Esophagus muscularis mucosa (tissue), 4 donors: ENCODE results near the gene TXNRD2. TPM values are rescaled to one million over a fixed set of nuclear protein-coding genes. Genes with fewer than 3 reads are reported as not detected.

Experiments used
- DNase-seq: peaks from one replicate; pipeline ENCODE4 v3.0.0-alpha.2; 2017; ENCODE audit errors: extremely low spot score
- H3K27ac ChIP-seq, 4 donors: fragments of 200-600 bp; sonication (generic); replicated peaks in 1 of 4; 1 replicate in 3 of 4; 2 replicates in 1 of 4; pipeline ENCODE4 v1.5.1; 2016 to 2019; ENCODE audit warnings: mild to moderate bottlenecking in 1 of 4
- H3K27me3 ChIP-seq, 4 donors: fragments of 200-600 bp; sonication (generic); one replicate each; pipeline versions ENCODE4 v1.5.1 to v1.6.0; 2016 to 2019
- H3K36me3 ChIP-seq, 4 donors: fragments of 200-600 bp; sonication (generic); one replicate each; pipeline ENCODE4 v1.5.1; 2016 to 2019
- H3K4me1 ChIP-seq, 4 donors: fragments of 200-600 bp; sonication (generic); one replicate each; pipeline ENCODE4 v1.5.1; 2016 to 2019
- H3K4me3 ChIP-seq, 4 donors: fragments of 200-600 bp; sonication (generic); 1 replicate in 2 of 4; 2 replicates in 2 of 4; pipeline ENCODE4 v1.5.1; 2016 to 2019; ENCODE audit warnings: mild to moderate bottlenecking in 4 of 4, moderate library complexity in 1 of 4
- H3K9me3 ChIP-seq, 4 donors: fragments of 200-600 bp; sonication (generic); 1 replicate in 3 of 4; 2 replicates in 1 of 4; pipeline ENCODE4 v1.5.1; 2016 to 2019
- EP300 ChIP-seq: sonication (generic); formaldehyde crosslinking; IDR thresholded peaks from one replicate; pipeline ENCODE4 v1.6.1; 2017; ENCODE audit warnings: antibody characterized with exemption
- POLR2A ChIP-seq: fragments of 450-650 bp; IDR thresholded peaks from one replicate; pipeline ENCODE4 v1.6.1; 2017; ENCODE audit warnings: antibody characterized with exemption, moderate library complexity, mild to moderate bottlenecking, low read depth
- POLR2AphosphoS5 ChIP-seq, 2 donors: sonication (generic); formaldehyde crosslinking; IDR thresholded peaks; one replicate each; pipeline ENCODE4 v1.6.1; 2017; ENCODE audit warnings: antibody characterized with exemption in 2 of 2
- WGBS: methylation state at CpG from one replicate; pipeline ENCODE4 v1.1.5; 2018; 5-methylcytosine and 5-hydroxymethylcytosine counted together
- intact Hi-C: fragments of 100-400 bp; cut with DNase I; formaldehyde crosslinking; loops from one replicate; pipeline ENCODE4 v1.15.1; 2023
- total RNA-seq, 4 donors: library from RNA; depleted of rRNA; stranded (reverse); fragments of >200 nt; gene quantifications; one replicate each; pipeline versions ENCODE4 v1.1.0 to v1.2.1, GENCODE V29; 2016
- TF ChIP-seq, protein P1 (sequence below), 3 experiments: fragments of 200-600 bp in 2 of 3; fragments of 450-650 bp in 1 of 3; sonication (generic) in 2 of 3; IDR thresholded peaks; one replicate each; pipeline ENCODE4 v1.5.1; 2017 to 2019; ENCODE audit warnings: antibody characterized with exemption in 3 of 3, mild to moderate bottlenecking in 2 of 3, moderate library complexity in 1 of 3

Gene TXNRD2
- total RNA-seq, 4 donors from 2014 or later = 12.9 to 27.2 (median 23.9) TPM

DNA sequence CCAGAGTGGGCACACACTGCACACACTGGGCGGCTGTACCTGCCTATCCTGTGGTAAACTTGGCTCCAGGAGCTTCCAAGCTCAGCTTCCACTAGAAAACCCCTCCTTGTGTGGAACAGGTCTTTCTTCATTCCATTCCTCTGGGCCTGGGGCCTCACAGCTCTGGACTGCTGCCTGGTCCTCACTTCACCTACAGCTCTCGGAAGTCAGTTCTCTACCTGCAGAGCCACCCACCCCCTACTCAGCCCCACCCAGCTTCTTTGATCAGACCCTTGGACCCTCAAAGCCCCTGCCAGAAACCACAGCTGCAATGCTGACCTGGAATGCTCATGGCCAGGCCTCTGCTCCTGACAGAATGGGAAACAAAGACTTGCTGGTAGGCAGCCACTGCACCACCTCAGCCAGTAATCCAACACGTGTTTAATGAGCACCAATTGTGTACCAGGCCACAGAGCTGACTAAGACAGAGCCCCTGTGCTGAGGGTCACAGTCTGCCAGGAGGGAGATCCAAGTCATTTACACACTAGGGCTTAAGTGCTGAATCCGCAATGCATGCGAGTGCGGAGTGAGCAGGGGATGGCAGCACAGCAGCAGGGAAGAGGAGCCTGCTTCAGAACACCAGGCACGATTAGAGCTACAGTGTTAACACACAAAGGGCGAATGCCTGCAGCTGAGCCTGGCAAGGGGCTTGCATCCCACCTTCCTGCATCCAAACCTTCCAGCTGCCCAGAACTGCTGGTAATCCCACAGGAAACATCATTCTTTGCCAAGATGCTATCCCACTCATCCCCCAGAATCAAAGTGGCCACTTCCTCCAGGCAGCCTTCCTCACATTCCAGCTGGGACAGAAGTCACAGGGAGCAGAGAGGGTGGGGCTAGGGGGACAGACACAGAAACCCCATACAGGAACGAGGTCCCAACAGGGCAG lies 91.5 kb downstream of the TXNRD2 start:
- Histone ChIP-seq H3K36me3 (peaks cover 8 to 35% (median 33%) of the 10 kb centered on the region in 4 donors), H3K9me3 (peaks cover 0 to 3% (median 0%) of the 10 kb centered on the region in 4 donors), H3K27ac (no peak overlapping the region), H3K4me3 (no peak overlapping the region), H3K27me3 (no peaks in the 10 kb centered on the region), H3K4me1 (peaks cover 19 to 41% (median 26%) of the 10 kb centered on the region in 4 donors)
- intact Hi-C loops = loop anchor here (10.0 kb wide), 1 partner anchor 85 kb away; the partner anchor contains the start of gene TBX1
- 84% methylated on average over 8 of the region's 9 CpGs for WGBS
- TF ChIP-seq, protein P1, sequence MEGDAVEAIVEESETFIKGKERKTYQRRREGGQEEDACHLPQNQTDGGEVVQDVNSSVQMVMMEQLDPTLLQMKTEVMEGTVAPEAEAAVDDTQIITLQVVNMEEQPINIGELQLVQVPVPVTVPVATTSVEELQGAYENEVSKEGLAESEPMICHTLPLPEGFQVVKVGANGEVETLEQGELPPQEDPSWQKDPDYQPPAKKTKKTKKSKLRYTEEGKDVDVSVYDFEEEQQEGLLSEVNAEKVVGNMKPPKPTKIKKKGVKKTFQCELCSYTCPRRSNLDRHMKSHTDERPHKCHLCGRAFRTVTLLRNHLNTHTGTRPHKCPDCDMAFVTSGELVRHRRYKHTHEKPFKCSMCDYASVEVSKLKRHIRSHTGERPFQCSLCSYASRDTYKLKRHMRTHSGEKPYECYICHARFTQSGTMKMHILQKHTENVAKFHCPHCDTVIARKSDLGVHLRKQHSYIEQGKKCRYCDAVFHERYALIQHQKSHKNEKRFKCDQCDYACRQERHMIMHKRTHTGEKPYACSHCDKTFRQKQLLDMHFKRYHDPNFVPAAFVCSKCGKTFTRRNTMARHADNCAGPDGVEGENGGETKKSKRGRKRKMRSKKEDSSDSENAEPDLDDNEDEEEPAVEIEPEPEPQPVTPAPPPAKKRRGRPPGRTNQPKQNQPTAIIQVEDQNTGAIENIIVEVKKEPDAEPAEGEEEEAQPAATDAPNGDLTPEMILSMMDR (IDR thresholded peaks at IDR 0.05) = no peak
- TF ChIP-seq EP300 (no peak), POLR2A (no peak), POLR2AphosphoS5 (IDR thresholded peaks at IDR 0.05) (no peak)
- no peak for DNase-seq

- WGBS = 83% methylated on average over 7 of the region's 7 CpGs
- Histone ChIP-seq H3K9me3 (peaks cover 0 to 3% (median 0%) of the 10 kb centered on the region in 4 donors), H3K27ac (no peak overlapping the region), H3K4me1 (peaks cover 27 to 50% (median 35%) of the 10 kb centered on the region in 4 donors), H3K4me3 (no peak overlapping the region), H3K27me3 (no peaks in the 10 kb centered on the region), H3K36me3 (peaks cover 8 to 35% (median 33%) of the 10 kb centered on the region in 4 donors)
- peak; percentile 78 for DNase-seq
- TF ChIP-seq POLR2A = no peak
- no peak for TF ChIP-seq EP300
- TF ChIP-seq, protein P1 (IDR thresholded peaks at IDR 0.05) = no peak
- TF ChIP-seq POLR2AphosphoS5 (IDR thresholded peaks at IDR 0.05) = no peak
- intact Hi-C loops = loop anchor here (10.0 kb wide), 1 partner anchor 84 kb away; the partner anchor contains the start of gene TBX1
Observed at GRCh38 chr22:19848298-19849224, 93.1 kb downstream of the TXNRD2 start.

- intact Hi-C loops = loop anchor here (10.0 kb wide), 1 partner anchor 82 kb away; the partner anchor contains the start of gene TBX1
- no peak overlapping the region for H3K4me3 ChIP-seq
- peaks cover 8 to 32% (median 29%) of the 10 kb centered on the region in 4 donors for H3K36me3 ChIP-seq
- no peak for DNase-seq
- H3K27me3 ChIP-seq = no peaks in the 10 kb centered on the region
- peaks cover 24 to 45% (median 29%) of the 10 kb centered on the region in 4 donors for H3K4me1 ChIP-seq
- no peak overlapping the region for H3K27ac ChIP-seq
- H3K9me3 ChIP-seq = peaks cover 0 to 3% (median 0%) of the 10 kb centered on the region in 4 donors
- WGBS = 94% methylated on average over 2 of the region's 2 CpGs
- TF ChIP-seq, protein P1 (IDR thresholded peaks at IDR 0.05) = no peak
- TF ChIP-seq POLR2A (no peak), EP300 (no peak), POLR2AphosphoS5 (IDR thresholded peaks at IDR 0.05) (no peak)
Observed at GRCh38 chr22:19847345-19847632, 94.3 kb downstream of the TXNRD2 start.

DNA sequence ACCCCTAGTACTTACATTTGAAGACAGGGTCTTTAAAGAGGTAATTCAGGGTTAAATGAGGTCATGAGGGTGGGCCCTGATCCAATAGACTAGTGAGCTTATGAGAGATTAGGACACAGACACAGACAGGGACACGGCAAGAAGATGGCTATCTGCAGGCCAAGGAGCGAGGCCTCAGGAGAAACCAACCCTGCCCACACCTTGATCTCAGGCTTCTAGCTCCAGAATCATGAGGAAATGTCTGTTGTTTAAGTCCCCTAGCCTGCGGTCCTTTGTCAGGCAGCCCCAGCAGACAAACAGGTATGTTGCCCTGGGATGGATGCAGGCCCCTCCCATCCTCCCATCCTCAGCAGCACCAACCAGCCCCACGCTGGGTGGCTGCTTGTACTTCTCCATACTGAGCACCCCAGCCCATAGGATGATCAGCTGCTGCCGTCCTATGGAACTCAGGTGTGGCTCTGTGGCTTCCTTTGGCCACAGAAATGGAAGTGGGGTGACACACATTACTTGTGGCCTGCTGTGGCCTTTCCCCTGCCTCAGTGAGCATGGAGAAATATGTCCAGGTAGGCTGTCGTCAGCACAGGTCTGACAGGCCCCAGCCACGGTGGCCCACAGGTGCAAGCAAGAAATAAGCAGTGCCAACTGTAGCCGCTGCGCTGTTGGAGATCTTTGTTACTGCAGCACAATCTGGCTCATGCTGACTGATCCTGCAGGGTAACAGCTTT lies 94.8 kb downstream of the TXNRD2 start:
- H3K36me3 ChIP-seq = peaks cover 8 to 27% (median 24%) of the 10 kb centered on the region in 4 donors
- intact Hi-C loops = loop anchor here (10.0 kb wide), 1 partner anchor 82 kb away; the partner anchor contains the start of gene TBX1
- H3K4me1 ChIP-seq = peaks cover 22 to 42% (median 26%) of the 10 kb centered on the region in 4 donors
- peaks cover 0 to 3% (median 0%) of the 10 kb centered on the region in 4 donors for H3K9me3 ChIP-seq
- H3K27me3 ChIP-seq = no peaks in the 10 kb centered on the region
- DNase-seq = no peak
- H3K27ac ChIP-seq = no peak overlapping the region
- 96% methylated on average over 7 of the region's 9 CpGs for WGBS
- no peak overlapping the region for H3K4me3 ChIP-seq
- TF ChIP-seq POLR2A (no peak), EP300 (no peak), POLR2AphosphoS5 (IDR thresholded peaks at IDR 0.05) (no peak)
- TF ChIP-seq, protein P1 (IDR thresholded peaks at IDR 0.05) = no peak
